Fibroblast of lung (primary cell): Measurements from ENCODE around the gene EIF2S3. TPM values are rescaled to one million over a fixed set of nuclear protein-coding genes. Genes with fewer than 3 reads are reported as not detected.

Experiments used
- DNase-seq, 2 donors: peaks; one replicate each; pipeline versions ENCODE4 v3.0.0 to v3.0.0-alpha.2; 2010; ENCODE audit warnings: low read depth in 2 of 2
- H2AFZ ChIP-seq: 2 replicates; pipeline ENCODE4 v1.5.1; 2012; ENCODE audit warnings: low read length, control low read depth, inconsistent platforms
- H3K27ac ChIP-seq: 2 replicates; pipeline ENCODE4 v1.5.1; 2011; ENCODE audit warnings: low read length, control low read depth; ENCODE audit not compliant: insufficient read depth
- H3K27me3 ChIP-seq: 2 replicates; pipeline ENCODE4 v1.5.1; 2011; ENCODE audit warnings: mild to moderate bottlenecking, low read length; ENCODE audit not compliant: control insufficient read depth, insufficient read depth
- H3K36me3 ChIP-seq: 2 replicates; pipeline ENCODE4 v1.5.1; 2011; ENCODE audit warnings: low read length; ENCODE audit not compliant: control insufficient read depth, insufficient read depth
- H3K4me1 ChIP-seq: 2 replicates; pipeline ENCODE4 v1.5.1; 2011; ENCODE audit warnings: low read length; ENCODE audit not compliant: control insufficient read depth, insufficient read depth; ENCODE audit errors: extremely low read depth
- H3K4me2 ChIP-seq: 2 replicates; pipeline ENCODE4 v1.5.1; 2011; ENCODE audit warnings: low read length, control low read depth; ENCODE audit not compliant: insufficient read depth; ENCODE audit errors: extremely low read depth
- H3K4me3 ChIP-seq, 4 experiments: fragments of 200-600 bp in 1 of 4; sonication (generic) in 1 of 4; replicated peaks in 1 of 4; 2 replicates each; pipeline ENCODE4 v1.5.1; 2011 to 2016; ENCODE audit warnings: low read length in 4 of 4, low read depth in 3 of 4, mild to moderate bottlenecking in 3 of 4, control low read depth in 2 of 4, inconsistent platforms in 1 of 4, mixed read lengths in 1 of 4; ENCODE audit not compliant: insufficient read depth in 1 of 4; ENCODE audit errors: control extremely low read depth in 1 of 4
- H3K79me2 ChIP-seq: 2 replicates; pipeline ENCODE4 v1.5.1; 2012; ENCODE audit warnings: mild to moderate bottlenecking, low read length, inconsistent platforms; ENCODE audit not compliant: control insufficient read depth, insufficient read depth
- H3K9ac ChIP-seq: 2 replicates; pipeline ENCODE4 v1.5.1; 2011; ENCODE audit warnings: mild to moderate bottlenecking, low read length, control low read depth; ENCODE audit not compliant: insufficient read depth
- H3K9me3 ChIP-seq: 2 replicates; pipeline ENCODE4 v1.5.1; 2012; ENCODE audit warnings: low read depth, low read length; ENCODE audit not compliant: control insufficient read depth, insufficient read depth
- H4K20me1 ChIP-seq: 2 replicates; pipeline ENCODE4 v1.5.1; 2011; ENCODE audit warnings: low read length; ENCODE audit not compliant: control insufficient read depth, insufficient read depth; ENCODE audit errors: extremely low read depth
- CTCF ChIP-seq, 2 donors: IDR thresholded peaks in 1 of 2; conservative IDR thresholded peaks in 1 of 2; 1 replicate in 1 of 2; 2 replicates in 1 of 2; pipeline ENCODE4 v1.5.1; 2011 to 2012; ENCODE audit warnings: low read length in 2 of 2, control low read depth in 1 of 2, inconsistent platforms in 1 of 2, low read depth in 1 of 2, mild to moderate bottlenecking in 1 of 2
- EZH2 ChIP-seq: IDR thresholded peaks from 2 replicates; pipeline ENCODE4 v1.5.1; 2012; ENCODE audit warnings: low read length, control low read depth, mild to moderate bottlenecking; ENCODE audit errors: missing control alignments
- polyA plus RNA-seq, 2 donors: library from polyadenylated mRNA; depleted of rRNA in 1 of 2; stranded (reverse) in 1 of 2; unstranded in 1 of 2; fragments of >200 nt; gene quantifications; 2 replicates each; pipeline ENCODE4 v1.2.1, GENCODE V29; 2011 to 2012; ENCODE audit warnings: missing spikeins in 1 of 2
- total RNA-seq: library from RNA; depleted of rRNA; stranded (reverse); fragments of >200 nt; gene quantifications from 2 replicates; pipeline ENCODE4 v1.2.1, GENCODE V29; 2014

Gene EIF2S3
- total and polyA plus RNA-seq, 2 donors (not counting 1 experiment from before 2014, with no cell fraction given): 81.2 to 275 TPM

- no peak for TF ChIP-seq CTCF (conservative IDR thresholded peaks at IDR 0.05 in 1 of 2, IDR thresholded peaks at IDR 0.05 in 1 of 2; ENCODE audit: low read depth in 1 of 2, low read length in 2 of 2)
- TF ChIP-seq EZH2: no peak
- H3K9me3 ChIP-seq: no peaks in the 10 kb centered on the region
- H3K79me2 ChIP-seq: no peaks in the 10 kb centered on the region
- no peak overlapping the region for H2AFZ ChIP-seq
- no peaks in the 10 kb centered on the region for H3K36me3 ChIP-seq
- no peak overlapping the region for H3K4me3 ChIP-seq
- no peak overlapping the region for H3K9ac ChIP-seq
- H3K27ac ChIP-seq: no peak overlapping the region
- peak in 1 of 2 donors; percentile 16 for DNase-seq
- H4K20me1 ChIP-seq: no peaks in the 10 kb centered on the region
- H3K4me1 ChIP-seq: no peaks in the 10 kb centered on the region
- H3K27me3 ChIP-seq: no peaks in the 10 kb centered on the region
- no peak overlapping the region for H3K4me2 ChIP-seq
These were observed 69.6 kb downstream of the EIF2S3 start for GRCh38 chrX:24124244-24124799.

- no peaks in the 10 kb centered on the region for H3K79me2 ChIP-seq
- H3K9ac ChIP-seq: no peak overlapping the region
- no peak overlapping the region for H3K4me3 ChIP-seq
- no peaks in the 10 kb centered on the region for H4K20me1 ChIP-seq
- H3K27me3 ChIP-seq: no peaks in the 10 kb centered on the region
- H3K9me3 ChIP-seq: no peaks in the 10 kb centered on the region
- no peaks in the 10 kb centered on the region for H3K4me1 ChIP-seq
- no peaks in the 10 kb centered on the region for H3K36me3 ChIP-seq
- H2AFZ ChIP-seq: no peak overlapping the region
- H3K27ac ChIP-seq: no peak overlapping the region
- no peak for DNase-seq
- no peak overlapping the region for H3K4me2 ChIP-seq
- TF ChIP-seq CTCF (conservative IDR thresholded peaks at IDR 0.05 in 1 of 2, IDR thresholded peaks at IDR 0.05 in 1 of 2; ENCODE audit: low read depth in 1 of 2, low read length in 2 of 2): no peak
- TF ChIP-seq EZH2: no peak
These were observed 70.4 kb downstream of the EIF2S3 start for GRCh38 chrX:24125028-24125612.

Other genes with a start within 250 kb of the EIF2S3 start
- gene APOO, start 147.0 kb upstream of the EIF2S3 start, total RNA-seq: 6.2 and 8.1 TPM in 2 replicates
- 16.5 and 17.0 TPM in 2 replicates for gene APOO, start 147.0 kb upstream of the EIF2S3 start, polyA plus RNA-seq
- gene CXorf58, start 146.9 kb upstream of the EIF2S3 start, total RNA-seq: not detected in 2 replicates
- not detected in 2 replicates for gene CXorf58, start 146.9 kb upstream of the EIF2S3 start, polyA plus RNA-seq
- 5.6 and 6.2 TPM in 2 replicates for gene KLHL15, start 27.8 kb upstream of the EIF2S3 start, total RNA-seq
- gene KLHL15, start 27.8 kb upstream of the EIF2S3 start, polyA plus RNA-seq: 3.7 and 4.0 TPM in 2 replicates
- 41.1 and 61.9 TPM in 2 replicates for gene ZFX, start 94.8 kb downstream of the EIF2S3 start, total RNA-seq
- 31.2 and 37.7 TPM in 2 replicates for gene ZFX, start 94.8 kb downstream of the EIF2S3 start, polyA plus RNA-seq